GM12801 (cell line): ENCODE data around the gene GUK1.

Experiments
- CTCF ChIP-seq: IDR thresholded peaks from one replicate; pipeline ENCODE4 v1.5.1; 2011; ENCODE audit warnings: control low read depth; ENCODE audit not compliant: insufficient read length; ENCODE audit errors: extremely low read depth

Gene GUK1

GRCh38 chr1:228112167-228112566, 27.9 kb upstream of the GUK1 start:
- no peak for TF ChIP-seq CTCF

GRCh38 chr1:228112617-228113016, 27.5 kb upstream of the GUK1 start:
- no peak for TF ChIP-seq CTCF

- no peak for TF ChIP-seq CTCF
These were observed 25.3 kb upstream of the GUK1 start for GRCh38 chr1:228114827-228115226.

- TF ChIP-seq CTCF: no peak
These were observed 22.7 kb upstream of the GUK1 start for GRCh38 chr1:228117335-228117734.

GRCh38 chr1:228118040-228118439, 22.0 kb upstream of the GUK1 start:
- TF ChIP-seq CTCF: no peak

GRCh38 chr1:228120351-228120750, 19.7 kb upstream of the GUK1 start:
- no peak for TF ChIP-seq CTCF

GRCh38 chr1:228120857-228121489, 19.1 kb upstream of the GUK1 start:
- TF ChIP-seq CTCF: no peak
